MM.1S (cell line): ENCODE results near the gene KCNIP3.
"Not testable (repeated sequence)": the region's sequence is repeated elsewhere in the genome, so short reads cannot be mapped to it uniquely, and the experiment has no call there.

Experiments used
- DNase-seq: peaks from one replicate; pipeline ENCODE4 v3.0.0-alpha.2; 2015
- H2AFZ ChIP-seq: fragments of 300-600 bp; sonication (generic); 2 replicates; pipeline ENCODE4 v1.6.0; 2016; ENCODE audit warnings: antibody characterized with exemption, low read length
- H3F3A ChIP-seq: fragments of 300-600 bp; sonication (generic); 2 replicates; pipeline ENCODE4 v1.6.1; 2016; ENCODE audit warnings: mild to moderate bottlenecking, antibody characterized with exemption, low read length, moderate library complexity, mixed read lengths; ENCODE audit not compliant: insufficient read depth
- H3K27ac ChIP-seq: fragments of 300-600 bp; sonication (generic); 2 replicates; pipeline ENCODE4 v1.5.1; 2016; ENCODE audit warnings: mild to moderate bottlenecking, low read length
- H3K27me3 ChIP-seq: fragments of 300-600 bp; sonication (generic); replicated peaks from 2 replicates; pipeline ENCODE4 v1.6.0; 2016; ENCODE audit warnings: low read length; ENCODE audit not compliant: insufficient read depth
- H3K36me3 ChIP-seq: fragments of 300-600 bp; sonication (generic); replicated peaks from 2 replicates; pipeline ENCODE4 v1.6.1; 2016; ENCODE audit warnings: mild to moderate bottlenecking, low read length, mixed read lengths; ENCODE audit not compliant: insufficient read depth
- H3K4me1 ChIP-seq: fragments of 300-600 bp; sonication (generic); 2 replicates; pipeline ENCODE4 v1.6.1; 2016; ENCODE audit warnings: low read length, mixed read lengths
- H3K4me2 ChIP-seq: fragments of 300-600 bp; sonication (generic); 2 replicates; pipeline ENCODE4 v1.6.0; 2016; ENCODE audit warnings: low read depth, low read length
- H3K4me3 ChIP-seq: fragments of 300-600 bp; sonication (generic); 2 replicates; pipeline ENCODE4 v1.5.1; 2016; ENCODE audit warnings: low read length, mixed read lengths
- H3K79me2 ChIP-seq: fragments of 300-600 bp; sonication (generic); 2 replicates; pipeline ENCODE4 v1.6.1; 2016; ENCODE audit warnings: mixed run types, low read length, mixed read lengths
- H3K9ac ChIP-seq: fragments of 300-600 bp; sonication (generic); 2 replicates; pipeline ENCODE4 v1.6.1; 2016; ENCODE audit warnings: low read length, mixed read lengths
- H3K9me2 ChIP-seq: fragments of 300-600 bp; sonication (generic); replicated peaks from 2 replicates; pipeline ENCODE4 v1.6.1; 2016; ENCODE audit warnings: mild to moderate bottlenecking, low read length, mixed read lengths; ENCODE audit not compliant: insufficient read depth
- H3K9me3 ChIP-seq: fragments of 300-600 bp; sonication (generic); replicated peaks from 2 replicates; pipeline ENCODE4 v1.6.1; 2016; ENCODE audit warnings: mild to moderate bottlenecking, low read length, mixed read lengths; ENCODE audit not compliant: insufficient read depth
- H4K20me1 ChIP-seq: fragments of 300-600 bp; sonication (generic); 2 replicates; pipeline ENCODE4 v1.6.1; 2016; ENCODE audit warnings: mild to moderate bottlenecking, low read length, moderate library complexity, mixed read lengths; ENCODE audit not compliant: insufficient read depth
- CTCF ChIP-seq: fragments of 300-600 bp; sonication (generic); IDR thresholded peaks from 2 replicates; pipeline ENCODE4 v1.5.1; 2016; ENCODE audit warnings: antibody characterized with exemption, low read length, mixed read lengths

Gene KCNIP3

GRCh38 chr2:95403204-95403721, 106.1 kb downstream of the KCNIP3 start:
- Histone ChIP-seq H3K4me2 (peak overlapping the region; percentile 88), H3K79me2 (peaks cover 28% of the 10 kb centered on the region), H3K9ac (peak overlapping the region; percentile 87), H3K27ac (peak overlapping the region; percentile 64; the same call in 1 of the 2 replicates), H2AFZ (peak overlapping the region; percentile 97), H3K4me1 (peaks cover 11% of the 10 kb centered on the region; the same call in 1 of the 2 replicates), H3K4me3 (peak overlapping the region; percentile 88)
- peak; percentile 45 for TF ChIP-seq CTCF
- not testable (repeated sequence) for H3K36me3 ChIP-seq, H4K20me1 ChIP-seq, H3K9me2 ChIP-seq, H3F3A ChIP-seq, H3K27me3 ChIP-seq, H3K9me3 ChIP-seq
- DNase-seq = peak; percentile 48

GRCh38 chr2:95403824-95404223, 106.7 kb downstream of the KCNIP3 start:
- H3K9me2 ChIP-seq, H3K9ac ChIP-seq, H4K20me1 ChIP-seq, DNase-seq, H3K27ac ChIP-seq, H3F3A ChIP-seq, H3K27me3 ChIP-seq, H3K36me3 ChIP-seq, H3K9me3 ChIP-seq: not testable (repeated sequence)
- Histone ChIP-seq H3K4me2 (peak overlapping the region; percentile 88; the same call in 1 of the 2 replicates), H3K79me2 (peaks cover 28% of the 10 kb centered on the region), H3K4me3 (peak overlapping the region; percentile 88), H3K4me1 (peaks cover 11% of the 10 kb centered on the region; the same call in 1 of the 2 replicates), H2AFZ (0 out of 2 replicates have a peak overlapping the region, but pooled peaks have one; percentile 12)

- H3K9ac ChIP-seq, H4K20me1 ChIP-seq, H3K9me2 ChIP-seq, H3F3A ChIP-seq, H3K9me3 ChIP-seq, H3K27ac ChIP-seq, H3K4me3 ChIP-seq, DNase-seq, H3K27me3 ChIP-seq, H3K36me3 ChIP-seq, H2AFZ ChIP-seq, H3K4me2 ChIP-seq: not testable (repeated sequence)
- peaks cover 28% of the 10 kb centered on the region for H3K79me2 ChIP-seq
- peaks cover 11% of the 10 kb centered on the region; the same call in 1 of the 2 replicates for H3K4me1 ChIP-seq
Observed at GRCh38 chr2:95404676-95405075, 107.5 kb downstream of the KCNIP3 start.

GRCh38 chr2:95411239-95411638, 114.1 kb downstream of the KCNIP3 start:
- H3K79me2 ChIP-seq, H2AFZ ChIP-seq, H3K9me3 ChIP-seq, H3K9ac ChIP-seq, H3K27me3 ChIP-seq, H4K20me1 ChIP-seq, H3F3A ChIP-seq, H3K4me2 ChIP-seq, H3K4me1 ChIP-seq, H3K27ac ChIP-seq, DNase-seq, H3K9me2 ChIP-seq, H3K36me3 ChIP-seq, H3K4me3 ChIP-seq: not testable (repeated sequence)

GRCh38 chr2:95414015-95414594, 117.0 kb downstream of the KCNIP3 start:
- H3K9me2 ChIP-seq, H4K20me1 ChIP-seq, H3K4me1 ChIP-seq, H3F3A ChIP-seq, H3K27me3 ChIP-seq, H3K36me3 ChIP-seq, H3K4me2 ChIP-seq, H3K27ac ChIP-seq, H3K4me3 ChIP-seq, H3K9ac ChIP-seq, H2AFZ ChIP-seq, H3K9me3 ChIP-seq, H3K79me2 ChIP-seq: not testable (repeated sequence)
- peak; percentile 62 for DNase-seq
- peak; percentile 67 for TF ChIP-seq CTCF

- not testable (repeated sequence) for H3K4me1 ChIP-seq, H3K79me2 ChIP-seq, H3K9me3 ChIP-seq, H3K4me2 ChIP-seq, H3K9ac ChIP-seq, DNase-seq, H3F3A ChIP-seq, H2AFZ ChIP-seq, H3K4me3 ChIP-seq, H3K27me3 ChIP-seq, H3K9me2 ChIP-seq, H3K27ac ChIP-seq, H3K36me3 ChIP-seq, H4K20me1 ChIP-seq
Observed at GRCh38 chr2:95415138-95415537, 118.0 kb downstream of the KCNIP3 start.

- not testable (repeated sequence) for H3K36me3 ChIP-seq, H2AFZ ChIP-seq, DNase-seq, H3K9ac ChIP-seq, H3K4me3 ChIP-seq, H3K4me2 ChIP-seq, H3K27me3 ChIP-seq, H3K79me2 ChIP-seq, H3K27ac ChIP-seq, H3K9me2 ChIP-seq, H3K4me1 ChIP-seq, H3F3A ChIP-seq, H3K9me3 ChIP-seq, H4K20me1 ChIP-seq
Observed at GRCh38 chr2:95415561-95415960, 118.4 kb downstream of the KCNIP3 start.
